HEK293T (cell line): ENCODE measurements around the gene CCSAP.
"Not testable (repeated sequence)": the region's sequence is repeated elsewhere in the genome, so short reads cannot be mapped to it uniquely, and the experiment has no call there.

ENCODE experiments used
- CTCF ChIA-PET: fragments of 350-600 bp; formaldehyde crosslinking; extraction: SDS; loops from one replicate; lab custom pipeline; 2021; ENCODE audit warnings: antibody characterized with exemption, inconsistent platforms; lab: Yijun Ruan, JAX
- POLR2A ChIA-PET: fragments of 350-600 bp; formaldehyde crosslinking; extraction: SDS; loops from one replicate; lab custom pipeline; 2020; ENCODE audit warnings: antibody characterized with exemption, inconsistent platforms; lab: Yijun Ruan, JAX
- DNase-seq: peaks from one replicate; pipeline ENCODE4 v3.0.0; 2012; ENCODE audit warnings: mixed read lengths; ENCODE audit errors: extremely low spot score
- ARNT ChIP-seq: fragments of 450-650 bp; IDR thresholded peaks from 2 replicates; pipeline ENCODE4 v1.6.1; 2017; ENCODE audit warnings: mild to moderate bottlenecking
- BHLHE40 ChIP-seq: fragments of 450-650 bp; IDR thresholded peaks from 2 replicates; pipeline ENCODE4 v1.6.1; 2016; ENCODE audit warnings: mild to moderate bottlenecking, moderate library complexity, borderline replicate concordance
- CTBP1 ChIP-seq: fragments of 450-650 bp; IDR thresholded peaks from 2 replicates; pipeline ENCODE4 v1.6.1; 2016; ENCODE audit warnings: borderline replicate concordance
- ELF4 ChIP-seq: fragments of 450-650 bp; IDR thresholded peaks from 2 replicates; pipeline ENCODE4 v1.6.1; 2017; ENCODE audit warnings: antibody characterized with exemption
- FOXA1 ChIP-seq: fragments of 450-650 bp; IDR thresholded peaks from 2 replicates; pipeline ENCODE4 v1.6.1; 2016; ENCODE audit warnings: mild to moderate bottlenecking
- FOXK2 ChIP-seq: fragments of 450-650 bp; IDR thresholded peaks from 2 replicates; pipeline ENCODE4 v1.6.1; 2016; ENCODE audit warnings: mild to moderate bottlenecking
- FOXM1 ChIP-seq: fragments of 450-650 bp; IDR thresholded peaks from 2 replicates; pipeline ENCODE4 v1.6.1; 2017; ENCODE audit warnings: mild to moderate bottlenecking, borderline replicate concordance
- HDGF ChIP-seq: fragments of 450-650 bp; IDR thresholded peaks from 2 replicates; pipeline ENCODE4 v1.6.1; 2017; ENCODE audit warnings: antibody characterized with exemption, borderline replicate concordance
- L3MBTL2 ChIP-seq: fragments of 450-650 bp; conservative IDR thresholded peaks from 2 replicates; pipeline ENCODE4 v1.6.1; 2016; ENCODE audit warnings: mild to moderate bottlenecking
- LEF1 ChIP-seq: fragments of 450-650 bp; IDR thresholded peaks from 2 replicates; pipeline ENCODE4 v1.6.1; 2017; ENCODE audit warnings: mild to moderate bottlenecking, borderline replicate concordance
- NFRKB ChIP-seq: fragments of 450-650 bp; IDR thresholded peaks from 2 replicates; pipeline ENCODE4 v1.6.1; 2016; ENCODE audit warnings: mild to moderate bottlenecking, moderate library complexity
- SP1 ChIP-seq: fragments of 450-650 bp; IDR thresholded peaks from 2 replicates; pipeline ENCODE4 v1.6.1; 2017
- SUZ12 ChIP-seq: fragments of 450-650 bp; IDR thresholded peaks from 2 replicates; pipeline ENCODE4 v1.6.1; 2016; ENCODE audit warnings: mild to moderate bottlenecking
- TARDBP ChIP-seq: fragments of 450-650 bp; IDR thresholded peaks from 2 replicates; pipeline ENCODE4 v1.6.1; 2016
- ZNF384 ChIP-seq: fragments of 450-650 bp; IDR thresholded peaks from 2 replicates; pipeline ENCODE4 v1.6.1; 2016
- TF ChIP-seq, protein P1 (sequence below): fragments of 450-650 bp; IDR thresholded peaks from 2 replicates; pipeline ENCODE4 v1.6.1; 2016

The CCSAP gene

DNA sequence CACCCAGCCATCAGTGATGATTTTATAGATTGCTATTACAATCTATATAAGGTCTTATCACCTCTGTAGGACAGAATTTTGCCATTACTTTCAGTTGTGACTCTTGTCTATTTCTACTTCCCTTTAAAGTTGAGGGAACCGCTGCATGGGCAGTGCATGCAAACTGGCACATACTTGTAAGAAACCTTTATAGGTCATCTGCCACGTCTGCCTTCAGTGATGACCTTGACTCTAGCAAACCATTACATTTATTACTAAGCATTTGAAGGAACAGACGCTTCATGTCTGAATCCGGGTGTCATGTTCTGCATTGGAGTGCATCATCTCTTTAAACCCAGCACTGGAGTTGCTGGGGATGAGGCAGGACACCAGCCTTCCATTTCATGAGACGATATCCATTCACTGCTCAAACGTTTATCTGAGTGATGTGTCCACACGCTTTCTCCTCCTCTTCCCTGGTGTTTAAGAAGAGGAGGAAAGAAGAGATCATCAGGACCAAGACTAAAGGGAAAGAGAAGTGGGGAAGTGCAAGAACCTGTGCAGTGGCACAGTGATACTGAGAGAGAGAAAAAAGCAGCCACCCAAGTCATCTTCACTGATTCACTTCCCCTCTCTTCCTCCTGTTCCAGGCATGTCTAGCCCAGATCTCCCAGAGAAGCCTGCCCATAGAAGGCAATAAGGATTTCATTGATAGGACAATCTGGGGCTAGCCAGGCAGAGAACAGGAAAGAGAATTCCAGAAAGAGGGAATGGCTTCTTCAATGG lies 14.1 kb downstream of the CCSAP start:
- TF ChIP-seq BHLHE40 = no peak
- no peak for TF ChIP-seq ARNT
- no peak for DNase-seq
- POLR2A ChIA-PET = no interaction called here

DNA sequence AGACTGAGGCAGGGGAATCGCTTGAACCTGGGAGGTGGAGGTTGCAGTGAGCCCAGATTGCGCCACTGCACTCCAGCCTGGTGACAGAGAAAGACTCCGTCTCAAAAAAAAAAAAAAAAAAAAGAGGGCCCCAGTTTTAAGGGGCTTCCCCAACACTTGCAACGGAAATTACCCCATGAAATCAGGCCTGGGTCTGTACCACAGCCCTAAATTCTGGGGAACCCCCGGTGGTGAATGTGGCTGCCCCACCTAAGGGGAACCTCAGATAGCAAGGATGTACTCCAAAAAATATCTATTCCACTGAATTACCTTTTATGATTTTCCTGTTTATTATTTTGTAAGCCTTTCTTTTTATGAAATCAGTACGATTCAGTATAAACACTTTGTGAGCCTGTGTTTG lies 15.1 kb downstream of the CCSAP start:
- DNase-seq, CTCF ChIA-PET, POLR2A ChIA-PET: not testable (repeated sequence)

More for the DNA sequence above, 14.1 kb downstream of the CCSAP start:
- CTCF ChIA-PET = no interaction called here

DNA sequence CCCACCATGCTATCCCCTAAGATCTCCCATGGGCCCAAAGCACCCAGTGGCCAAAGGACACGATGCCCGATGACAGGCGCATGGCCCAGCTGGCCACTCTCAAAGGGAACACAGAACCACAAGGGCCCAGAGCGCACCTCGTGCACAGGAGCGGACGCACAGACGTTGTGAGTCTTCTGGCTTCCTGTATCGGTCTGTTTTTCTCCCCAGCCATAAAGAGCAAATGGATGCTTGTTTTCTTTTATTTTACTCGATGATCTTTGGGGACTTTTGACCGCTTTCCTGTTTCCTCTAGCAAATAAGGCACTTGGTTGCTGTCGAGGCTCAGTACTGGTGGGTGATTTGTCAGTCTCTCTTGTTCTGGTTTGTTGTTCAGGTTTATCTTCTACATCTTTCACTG lies 16.2 kb downstream of the CCSAP start:
- POLR2A ChIA-PET = no interaction called here
- DNase-seq = no peak
- TF ChIP-seq SP1 = no peak
- TF ChIP-seq ARNT = no peak
- no peak for TF ChIP-seq TARDBP
- TF ChIP-seq FOXA1 = no peak
- TF ChIP-seq HDGF = no peak
- CTCF ChIA-PET = no interaction called here

DNA sequence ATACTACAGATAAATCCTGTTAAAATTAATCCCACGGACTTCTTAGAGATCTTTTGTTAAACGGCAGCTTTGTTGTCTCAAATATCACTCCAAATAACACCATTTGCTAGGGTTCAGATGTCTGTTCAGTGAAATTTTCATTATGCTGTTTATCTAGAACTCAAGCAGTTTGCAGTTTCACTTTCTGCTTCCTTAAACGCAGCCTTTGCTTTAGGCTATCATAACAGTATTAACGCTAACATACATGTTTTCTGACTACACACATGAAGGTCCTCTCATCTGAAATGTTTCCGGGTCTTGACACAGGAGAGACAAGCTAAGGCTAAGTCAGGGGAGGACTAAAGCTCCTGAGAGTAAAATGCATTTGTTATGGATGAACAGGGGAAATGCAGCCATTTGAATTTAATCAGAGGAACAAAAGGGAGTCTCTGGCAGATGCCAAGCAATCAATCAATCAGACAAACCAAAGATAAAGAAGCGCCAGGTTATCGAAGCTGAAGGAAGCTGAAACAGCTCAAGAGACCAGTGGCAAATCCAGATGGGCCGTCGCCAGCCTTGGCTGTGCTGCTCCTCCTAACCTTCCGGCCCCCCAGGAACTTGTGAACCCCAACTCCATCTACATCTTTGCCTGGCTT lies 16.9 kb downstream of the CCSAP start:
- DNase-seq = no peak
- POLR2A ChIA-PET = no interaction called here
- TF ChIP-seq, protein P1, sequence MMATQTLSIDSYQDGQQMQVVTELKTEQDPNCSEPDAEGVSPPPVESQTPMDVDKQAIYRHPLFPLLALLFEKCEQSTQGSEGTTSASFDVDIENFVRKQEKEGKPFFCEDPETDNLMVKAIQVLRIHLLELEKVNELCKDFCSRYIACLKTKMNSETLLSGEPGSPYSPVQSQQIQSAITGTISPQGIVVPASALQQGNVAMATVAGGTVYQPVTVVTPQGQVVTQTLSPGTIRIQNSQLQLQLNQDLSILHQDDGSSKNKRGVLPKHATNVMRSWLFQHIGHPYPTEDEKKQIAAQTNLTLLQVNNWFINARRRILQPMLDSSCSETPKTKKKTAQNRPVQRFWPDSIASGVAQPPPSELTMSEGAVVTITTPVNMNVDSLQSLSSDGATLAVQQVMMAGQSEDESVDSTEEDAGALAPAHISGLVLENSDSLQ = peak; percentile 31
- no peak for TF ChIP-seq FOXA1
- CTCF ChIA-PET = no interaction called here

DNA sequence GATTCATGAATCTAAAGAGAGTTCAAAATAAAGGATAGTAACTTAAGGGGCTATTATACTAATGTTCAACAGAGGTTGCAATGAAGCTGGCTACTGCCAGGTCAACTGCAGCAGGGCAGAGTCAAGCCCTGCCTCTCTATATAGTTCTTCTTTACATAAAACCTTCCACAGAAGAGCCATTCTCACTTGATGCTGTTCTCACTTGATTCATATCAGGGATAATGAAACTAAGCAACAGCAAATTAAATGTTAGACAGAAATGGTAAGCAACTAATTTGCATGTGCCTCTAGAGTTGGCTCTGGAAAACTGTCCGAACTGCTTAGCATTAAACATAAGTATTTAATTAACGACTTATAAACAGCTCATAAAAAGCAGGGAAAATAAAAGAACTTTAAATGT lies 17.4 kb downstream of the CCSAP start:
- CTCF ChIA-PET = no interaction called here
- TF ChIP-seq SP1 (no peak), ZNF384 (no peak), BHLHE40 (no peak), NFRKB (no peak), ARNT (no peak), FOXA1 (no peak), L3MBTL2 (no peak), TARDBP (no peak), FOXK2 (no peak), ELF4 (no peak), FOXM1 (no peak), HDGF (no peak), CTBP1 (no peak), SUZ12 (no peak), LEF1 (no peak)
- TF ChIP-seq, protein P1 = no peak
- POLR2A ChIA-PET = interaction anchor here (1.1 kb wide), 1 partner anchor 183 kb away, joined by 4 read pairs; the partner anchor contains the start of gene NUP133
- DNase-seq = no peak

DNA sequence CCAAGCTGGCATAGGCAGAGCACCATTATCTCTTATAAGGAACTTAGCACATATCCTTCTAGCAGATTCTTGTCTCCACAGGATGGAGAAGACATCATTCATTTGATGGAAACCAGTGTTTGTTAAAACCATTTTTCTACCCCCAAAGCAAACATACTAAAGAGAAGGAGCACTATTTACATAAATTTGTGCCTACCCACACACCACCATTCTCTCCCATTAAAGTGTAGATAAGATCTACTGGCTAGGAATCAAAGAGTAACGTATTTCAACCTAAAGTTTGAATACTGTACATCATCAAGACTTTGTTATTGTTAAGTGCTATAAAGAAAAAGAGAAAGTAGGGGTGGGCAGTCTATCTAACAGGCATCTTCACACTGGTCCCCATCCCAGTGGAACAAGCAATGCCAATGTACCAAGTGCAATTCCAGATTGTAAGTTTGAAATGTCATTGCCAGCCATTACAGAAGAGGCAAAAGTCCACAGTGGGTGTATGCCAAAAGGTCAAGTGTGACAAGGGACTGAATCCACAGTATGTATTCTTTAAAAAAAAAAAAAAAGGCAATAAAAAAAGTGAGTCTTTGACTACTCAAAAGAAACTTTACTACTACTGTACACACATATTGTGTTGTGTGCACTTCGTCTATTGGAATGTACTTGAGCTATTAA lies 18.8 kb downstream of the CCSAP start:
- CTCF ChIA-PET = no interaction called here
- POLR2A ChIA-PET = no interaction called here
- DNase-seq = no peak
- TF ChIP-seq L3MBTL2 (0 out of 2 replicates have a peak, but pooled peaks have one; percentile 22), BHLHE40 (no peak), SP1 (no peak)

DNA sequence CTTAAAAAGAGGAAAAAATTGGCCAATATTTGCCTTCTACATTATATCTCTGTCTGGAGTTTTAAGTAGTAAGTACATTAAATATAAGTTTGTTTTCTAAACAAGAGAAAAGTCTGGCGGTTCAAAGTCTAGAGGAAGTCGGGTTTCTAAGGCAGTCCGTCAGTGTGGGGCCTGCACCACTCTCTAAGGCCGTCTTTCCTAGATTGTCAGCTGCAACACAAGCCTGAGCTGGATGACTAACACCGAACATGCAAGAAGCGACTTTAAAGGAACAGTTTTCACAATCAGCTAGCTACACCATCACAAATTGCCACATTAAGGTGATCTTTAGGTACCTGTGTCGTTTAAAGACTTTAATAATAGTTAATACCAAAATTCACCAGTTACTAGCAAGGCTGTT lies 19.6 kb downstream of the CCSAP start:
- DNase-seq = no peak
- ChIA-PET POLR2A (no interaction called here), CTCF (no interaction called here)
- TF ChIP-seq TARDBP (no peak), SUZ12 (no peak), L3MBTL2 (no peak), ARNT (no peak), FOXM1 (no peak), ELF4 (no peak), HDGF (no peak), CTBP1 (no peak), BHLHE40 (no peak), ZNF384 (no peak), SP1 (no peak), LEF1 (no peak), FOXA1 (no peak), NFRKB (no peak), FOXK2 (no peak)
- TF ChIP-seq, protein P1 = no peak
